NCI-H748 (cell line): ENCODE data around the gene WDR36.
"Not testable (repeated sequence)": the region's sequence is repeated elsewhere in the genome, so short reads cannot be mapped to it uniquely, and the experiment has no call there.

ENCODE experiments used
- DNase-seq: peaks from one replicate; lab custom pipeline; 2025; ENCODE audit not compliant: unreplicated experiment; lab: John Stamatoyannopoulos, UW

Gene WDR36

DNA sequence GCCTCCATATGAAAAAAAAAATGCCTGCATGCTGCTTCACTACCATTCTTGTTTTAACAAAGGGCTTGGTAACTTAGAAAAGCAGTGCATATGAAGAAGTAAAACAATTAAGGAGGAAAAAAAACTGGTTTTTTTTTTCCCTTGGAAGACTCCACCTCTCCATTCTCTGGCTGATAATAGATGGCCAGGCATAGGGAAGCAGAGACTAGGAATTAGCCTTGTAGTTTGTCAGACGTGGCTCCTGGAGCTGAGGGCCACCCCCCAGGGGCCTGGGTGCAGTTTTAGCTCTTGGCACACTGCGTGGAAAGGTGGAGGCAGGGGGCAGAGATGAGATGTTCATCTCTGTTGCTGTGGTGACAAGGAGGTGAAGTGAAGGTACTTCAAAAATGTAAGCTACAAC, 42.7 kb downstream of the WDR36 start:
- peak; percentile 37 for DNase-seq

- peak; percentile 37 for DNase-seq
Observed at GRCh38 chr5:111135363-111135762, 43.2 kb downstream of the WDR36 start.

- no peak for DNase-seq
Observed at GRCh38 chr5:111135946-111136345, 43.8 kb downstream of the WDR36 start.

DNA sequence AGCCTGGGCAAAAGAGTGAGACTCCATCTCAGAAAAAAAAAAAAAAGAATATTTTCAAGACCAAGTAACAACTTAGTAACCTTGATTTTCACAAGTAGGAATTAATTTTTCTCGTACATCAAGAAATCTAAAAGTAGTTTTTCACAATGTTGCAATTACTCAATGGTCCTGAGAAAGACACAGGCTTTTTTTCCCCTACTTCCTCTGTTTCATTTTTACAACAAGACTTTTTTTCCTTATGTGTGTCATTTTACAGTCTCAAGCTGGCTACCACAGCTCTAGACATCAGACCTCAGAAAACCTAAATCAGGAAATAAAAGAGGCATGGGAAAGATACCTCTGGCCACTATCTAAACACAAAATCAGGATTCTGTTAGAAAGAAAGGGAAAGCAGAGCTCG, 45.9 kb downstream of the WDR36 start:
- DNase-seq = no peak

- DNase-seq = not testable (repeated sequence)
Observed at GRCh38 chr5:111141471-111141870, 49.3 kb downstream of the WDR36 start.

DNA sequence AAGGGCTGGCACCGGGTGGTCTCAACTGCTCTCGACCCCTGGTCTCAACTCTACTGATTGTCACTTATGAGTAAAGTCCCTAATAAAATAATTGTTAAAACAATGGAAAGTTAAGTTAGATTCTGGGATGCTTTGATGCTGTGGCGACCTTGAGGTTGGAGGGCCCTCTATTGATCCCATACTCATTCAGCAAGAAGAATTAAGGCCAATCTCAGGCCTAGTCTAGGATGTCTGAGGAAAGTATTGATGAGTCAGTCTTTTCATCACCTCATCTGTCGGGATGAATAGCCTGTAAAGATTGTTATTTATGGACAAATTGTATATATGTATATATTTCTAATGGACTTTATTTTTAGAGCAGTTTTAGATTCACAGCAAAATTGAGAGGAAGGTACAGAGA, 50.8 kb downstream of the WDR36 start:
- DNase-seq = no peak

DNA sequence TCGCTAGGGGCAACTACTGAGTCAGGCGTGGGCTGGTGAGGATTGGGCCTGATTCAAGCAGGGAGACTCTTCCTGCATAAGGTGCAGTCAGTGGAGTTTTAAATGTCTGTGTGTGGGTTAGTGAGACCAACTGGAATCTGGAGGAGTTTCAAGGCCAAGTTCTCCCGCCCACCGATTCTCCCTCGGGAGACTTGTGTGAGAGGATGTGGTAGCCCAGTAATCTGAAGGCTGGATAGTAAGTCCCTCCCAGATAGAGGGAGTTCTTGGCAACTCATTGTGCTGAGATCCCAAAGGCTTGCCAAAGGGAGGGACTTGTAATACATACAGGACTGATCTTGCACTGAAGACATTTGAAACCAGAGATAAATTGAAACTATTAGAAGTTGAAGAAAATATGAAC, 51.8 kb downstream of the WDR36 start:
- DNase-seq = no peak

GRCh38 chr5:111144352-111144930, 52.3 kb downstream of the WDR36 start:
- DNase-seq = no peak

DNA sequence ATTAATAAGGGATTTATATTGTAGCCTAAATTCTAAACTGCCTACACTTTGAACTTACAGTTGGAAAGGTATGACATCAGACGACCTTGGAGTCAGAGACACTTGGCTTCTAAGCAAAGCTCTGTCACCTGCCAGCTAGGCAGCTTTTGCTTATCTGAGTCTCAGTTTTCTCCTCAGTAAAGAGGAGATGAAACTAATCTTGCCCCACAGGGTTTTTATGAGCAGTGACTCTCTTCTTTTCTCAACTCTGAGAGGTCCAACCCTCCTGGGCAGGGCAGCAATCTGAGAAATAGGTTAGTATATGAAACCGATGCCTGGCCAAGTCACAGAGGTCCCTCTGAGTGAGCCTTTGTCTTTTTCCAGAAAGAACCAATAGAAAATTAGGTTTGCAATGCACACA, 53.9 kb downstream of the WDR36 start:
- no peak for DNase-seq

- DNase-seq = no peak
Observed at GRCh38 chr5:111147502-111147901, 55.4 kb downstream of the WDR36 start.

GRCh38 chr5:111151998-111152397, 59.9 kb downstream of the WDR36 start:
- no peak for DNase-seq

DNA sequence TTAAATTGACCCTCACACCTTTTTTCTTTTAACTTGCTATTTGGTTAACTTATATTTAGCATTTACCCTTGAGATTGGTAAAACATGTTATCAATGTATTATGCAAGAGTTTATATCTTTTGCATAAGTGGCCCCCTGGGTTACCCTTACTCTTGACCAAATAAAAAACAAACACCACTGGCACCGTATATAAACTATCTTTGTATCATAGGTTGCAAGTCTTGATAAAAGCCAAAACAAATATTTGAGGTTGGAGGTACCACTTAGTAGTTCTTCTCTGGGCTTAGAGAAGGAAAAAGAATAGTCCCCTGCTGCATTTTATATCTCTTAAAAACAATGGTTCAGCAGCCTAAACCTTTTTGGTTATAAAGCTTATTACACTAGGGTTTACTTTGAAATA, 61.3 kb downstream of the WDR36 start:
- DNase-seq = peak; percentile 4

GRCh38 chr5:111153945-111154344, 61.8 kb downstream of the WDR36 start:
- no peak for DNase-seq

DNA sequence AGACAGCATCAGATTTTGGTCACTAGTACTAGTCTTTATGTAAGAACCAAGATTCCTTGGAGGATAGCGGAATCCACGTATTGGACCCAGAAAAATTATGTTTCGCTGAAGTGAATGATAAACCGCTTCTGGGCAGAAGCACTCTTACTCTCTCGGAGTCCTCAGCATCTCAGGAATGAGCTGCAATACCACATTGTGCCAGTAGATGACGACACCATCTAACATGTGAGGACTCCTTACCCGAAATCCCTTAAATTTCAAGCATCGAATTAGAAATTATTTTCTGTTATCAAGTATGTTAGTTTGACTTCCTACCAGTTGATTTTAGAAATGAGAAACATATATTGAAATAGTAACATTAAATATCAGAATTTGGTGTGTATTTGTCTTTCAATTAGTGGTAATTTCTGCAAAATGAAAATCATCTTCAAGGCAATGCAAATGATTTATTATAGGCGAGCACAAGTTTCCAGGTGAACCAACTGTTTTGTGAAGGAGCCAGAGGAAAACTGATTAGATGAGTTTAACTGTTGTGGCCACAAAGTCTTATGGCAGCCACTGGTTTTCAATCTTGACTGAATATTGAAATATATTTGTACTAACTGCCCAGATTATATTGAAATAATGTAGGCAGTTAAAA, 66.1 kb downstream of the WDR36 start:
- DNase-seq = peak; percentile 77

DNA sequence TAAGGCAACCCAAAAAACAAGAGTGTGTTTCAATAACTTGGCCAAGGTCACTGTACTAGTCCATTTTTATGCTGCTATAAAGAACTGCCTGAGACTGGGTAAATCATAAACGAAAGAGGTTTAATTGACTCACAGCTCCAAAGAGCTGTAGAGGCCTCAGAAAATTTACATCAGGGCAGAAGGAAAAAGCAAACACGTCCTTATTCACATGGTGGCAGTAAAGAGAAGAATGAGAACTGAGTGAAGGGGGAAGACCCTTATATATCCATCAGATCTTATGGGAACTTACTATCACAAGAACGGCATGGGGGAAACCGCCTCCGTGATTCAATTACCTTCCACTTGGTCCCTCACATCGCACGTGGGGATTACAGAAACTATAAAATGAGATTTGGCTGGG, 67.7 kb downstream of the WDR36 start:
- DNase-seq = peak; percentile 32

DNA sequence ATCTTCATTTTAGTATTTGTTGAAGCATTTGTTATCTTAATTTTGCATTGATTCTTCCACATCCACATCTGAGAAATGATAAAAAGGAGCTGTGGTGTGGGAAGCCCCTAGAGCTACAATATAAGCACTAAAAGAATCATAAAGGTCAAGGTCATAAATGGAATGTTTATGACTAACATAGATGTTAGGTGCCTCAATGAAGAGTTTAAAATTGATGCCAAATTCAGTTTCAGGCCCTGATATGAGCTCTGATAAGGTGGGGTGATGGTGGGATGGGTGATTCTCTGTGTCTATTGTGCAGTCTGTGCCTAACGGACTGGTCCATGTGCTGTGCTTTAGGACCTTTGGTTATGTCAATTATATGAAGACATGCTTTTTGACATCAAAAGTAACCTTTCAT, 70.9 kb downstream of the WDR36 start:
- no peak for DNase-seq

DNA sequence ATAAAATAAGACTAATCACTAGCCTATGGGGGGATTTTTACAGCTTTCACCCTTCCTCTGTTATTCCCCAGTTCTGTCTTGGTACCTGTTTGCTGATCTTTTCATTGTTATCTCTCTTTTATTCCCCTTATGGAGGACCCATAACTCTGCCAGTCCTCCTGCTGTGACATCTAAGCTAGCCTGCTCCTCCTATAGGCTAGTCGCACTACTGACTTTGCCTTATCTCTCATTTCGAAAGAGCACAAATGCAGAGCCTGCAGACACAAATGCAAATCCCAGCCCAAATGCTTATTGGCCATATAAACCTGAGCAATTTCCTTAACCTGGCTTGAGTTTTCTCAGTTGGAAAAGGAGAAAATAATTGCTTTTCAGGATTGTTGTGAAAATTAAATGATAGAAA, 72.9 kb downstream of the WDR36 start:
- no peak for DNase-seq

GRCh38 chr5:111167551-111167950, 75.4 kb downstream of the WDR36 start:
- no peak for DNase-seq

- DNase-seq = no peak
Observed at GRCh38 chr5:111168608-111169007, 76.5 kb downstream of the WDR36 start.

- no peak for DNase-seq
Observed at GRCh38 chr5:111169269-111169668, 77.1 kb downstream of the WDR36 start.

DNA sequence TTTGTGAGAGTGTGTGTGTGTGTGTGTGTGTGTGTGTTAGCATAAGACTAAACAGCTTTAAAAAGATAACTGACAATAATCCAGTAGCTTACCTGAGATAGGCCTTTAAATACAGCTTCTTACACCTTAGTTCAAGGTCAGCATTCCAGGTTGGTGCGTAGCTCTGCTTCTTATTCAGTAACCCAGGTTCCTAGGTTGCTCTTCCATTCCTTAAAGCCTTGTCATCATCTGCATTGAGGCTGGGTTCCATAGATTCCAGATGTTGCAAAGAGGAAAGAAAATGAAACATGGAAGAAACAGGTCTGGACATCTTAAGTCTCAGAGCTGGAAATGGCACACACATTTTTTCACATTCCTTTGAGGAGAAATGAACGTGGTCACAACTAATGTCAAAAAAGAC, 78.1 kb downstream of the WDR36 start:
- DNase-seq = no peak

GRCh38 chr5:111172504-111172903, 80.4 kb downstream of the WDR36 start:
- peak; percentile 42 for DNase-seq

- DNase-seq = no peak
Observed at GRCh38 chr5:111173476-111173875, 81.3 kb downstream of the WDR36 start.
